OCI-LY1 (cell line): Measurements from ENCODE around the gene CBLB.
A peak's percentile ranks its signal among the peaks of the same experiment; 100 is the strongest.
"Not testable (repeated sequence)": the region's sequence is repeated elsewhere in the genome, so short reads cannot be mapped to it uniquely, and the experiment has no call there.

ENCODE experiments used
- H2AFZ ChIP-seq: fragments of 200-600 bp; sonication (generic), shearing (Covaris generic); 2 replicates; pipeline ENCODE4 v1.6.0; 2014; ENCODE audit warnings: antibody characterized with exemption, mild to moderate bottlenecking, low read length
- H3F3A ChIP-seq: fragments of 200-600 bp; sonication (generic), shearing (Covaris generic); 2 replicates; pipeline ENCODE4 v1.6.0; 2014; ENCODE audit warnings: mild to moderate bottlenecking, antibody characterized with exemption, low read length, moderate library complexity; ENCODE audit not compliant: insufficient read depth
- H3K27ac ChIP-seq: fragments of 200-600 bp; sonication (generic); 2 replicates; pipeline ENCODE4 v1.5.1; 2014; ENCODE audit warnings: low read length, mixed run types, mild to moderate bottlenecking, low read depth; ENCODE audit not compliant: poor library complexity, severe bottlenecking
- H3K27me3 ChIP-seq: fragments of 200-600 bp; sonication (generic); 2 replicates; pipeline ENCODE4 v1.6.0; 2014; ENCODE audit warnings: antibody characterized with exemption, mild to moderate bottlenecking, low read length, moderate library complexity; ENCODE audit not compliant: insufficient read depth
- H3K36me3 ChIP-seq: fragments of 200-600 bp; sonication (generic); 2 replicates; pipeline ENCODE4 v1.6.1; 2014; ENCODE audit warnings: mild to moderate bottlenecking, antibody characterized with exemption, low read length, moderate library complexity, mixed read lengths; ENCODE audit not compliant: insufficient read depth
- H3K4me1 ChIP-seq: fragments of 200-600 bp; sonication (generic); 2 replicates; pipeline ENCODE4 v1.5.1; 2014; ENCODE audit warnings: mild to moderate bottlenecking, low read length, moderate library complexity; ENCODE audit not compliant: insufficient read depth, severe bottlenecking
- H3K4me2 ChIP-seq: fragments of 200-600 bp; sonication (generic), shearing (Covaris generic); 2 replicates; pipeline ENCODE4 v1.6.1; 2014; ENCODE audit warnings: low read length
- H3K4me3 ChIP-seq: fragments of 200-600 bp; sonication (generic); 2 replicates; pipeline ENCODE4 v1.5.1; 2014; ENCODE audit warnings: low read length, low read depth, mild to moderate bottlenecking, mixed read lengths; ENCODE audit not compliant: poor library complexity, severe bottlenecking
- H3K79me2 ChIP-seq: fragments of 200-600 bp; shearing (Covaris generic); 2 replicates; pipeline ENCODE4 v1.6.1; 2016; ENCODE audit warnings: mixed run types, low read length, mixed read lengths; ENCODE audit not compliant: insufficient read depth
- H3K9ac ChIP-seq: fragments of 200-600 bp; sonication (generic), shearing (Covaris generic); 2 replicates; pipeline ENCODE4 v1.6.1; 2014; ENCODE audit warnings: mild to moderate bottlenecking, low read length, mixed read lengths
- H3K9me2 ChIP-seq: fragments of 200-600 bp; sonication (generic), shearing (Covaris generic); 2 replicates; pipeline ENCODE4 v1.6.1; 2014; ENCODE audit warnings: low read depth, mild to moderate bottlenecking, low read length, mixed read lengths
- H3K9me3 ChIP-seq: fragments of 200-600 bp; shearing (Covaris generic); 2 replicates; pipeline ENCODE4 v1.6.1; 2014; ENCODE audit warnings: low read length, mixed read lengths
- H4K20me1 ChIP-seq: fragments of 200-600 bp; sonication (generic), shearing (Covaris generic); 2 replicates; pipeline ENCODE4 v1.6.0; 2016; ENCODE audit warnings: mild to moderate bottlenecking, low read length; ENCODE audit not compliant: insufficient read depth
- EZH2 ChIP-seq: fragments of 200-600 bp; sonication (generic), shearing (Covaris generic); IDR thresholded peaks from 2 replicates; pipeline ENCODE4 v1.8.0; 2017; ENCODE audit warnings: borderline replicate concordance, mixed run types, mild to moderate bottlenecking, antibody characterized with exemption, low read length, moderate library complexity, mixed read lengths
- TF ChIP-seq, protein P1 (sequence below): fragments of 200-600 bp; sonication (generic), shearing (Covaris generic); IDR thresholded peaks from 2 replicates; pipeline ENCODE4 v1.5.1; 2017; ENCODE audit warnings: mild to moderate bottlenecking, antibody characterized with exemption, low read length, moderate library complexity, mixed read lengths

Gene CBLB

DNA sequence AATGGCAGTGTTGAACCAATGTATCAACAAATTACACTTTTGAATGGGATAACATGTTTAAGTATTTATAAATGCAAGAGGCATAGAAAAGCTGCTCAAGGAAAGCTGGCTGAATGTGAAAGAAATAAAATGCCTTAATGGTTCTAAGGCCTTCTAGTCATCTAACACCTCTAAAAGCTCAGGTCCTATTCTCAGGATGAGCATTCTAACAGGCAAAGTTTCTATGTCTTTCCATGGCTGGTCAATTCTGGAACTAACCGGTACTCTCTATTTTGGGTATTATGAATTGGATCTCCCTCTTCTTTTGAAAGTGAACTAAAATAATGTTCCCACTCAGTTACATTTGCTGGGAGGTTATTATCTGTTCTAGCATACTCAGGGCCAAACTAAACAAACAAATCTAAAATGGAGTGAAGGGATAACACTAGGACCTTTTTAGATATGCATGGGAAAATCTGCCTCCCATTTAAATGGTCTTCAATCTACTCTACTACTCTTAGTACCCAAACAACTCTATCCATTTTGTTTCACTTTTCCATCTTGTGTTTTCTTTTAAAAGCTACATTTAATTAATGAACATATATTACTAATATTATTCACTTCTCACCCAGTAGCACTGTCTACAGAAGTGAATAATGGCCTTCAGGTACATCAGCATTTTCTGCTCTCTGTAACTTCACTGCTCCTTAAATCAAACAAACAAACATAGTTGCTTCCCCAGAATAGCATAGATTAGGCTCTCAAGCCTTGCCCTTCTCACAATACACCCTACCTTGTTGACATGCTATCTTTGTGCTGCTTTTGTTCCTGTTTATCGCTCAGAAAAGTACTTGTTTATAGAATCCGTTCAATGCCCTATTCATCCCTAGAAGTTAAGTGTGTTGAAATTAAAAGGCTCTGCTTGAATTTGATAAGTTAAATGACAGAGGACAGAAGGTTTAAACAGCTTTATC, 46.4 kb downstream of the CBLB start:
- Histone ChIP-seq H3K9ac (peak overlapping the region; percentile 7; the same call in 1 of the 2 replicates), H3K4me3 (peak overlapping the region; percentile 25), H3F3A (no peaks in the 10 kb centered on the region), H3K27me3 (no peaks in the 10 kb centered on the region), H3K9me2 (no peaks in the 10 kb centered on the region), H3K4me2 (peak overlapping the region; percentile 51), H2AFZ (no peak overlapping the region), H3K36me3 (0 out of 2 replicates have a peak, but pooled peaks cover 3% of the 10 kb centered on the region), H3K79me2 (no peaks in the 10 kb centered on the region; the same call in 1 of the 2 replicates), H3K9me3 (no peaks in the 10 kb centered on the region), H3K4me1 (peaks cover 96% of the 10 kb centered on the region), H4K20me1 (no peaks in the 10 kb centered on the region), H3K27ac (peak overlapping the region; percentile 85)
- TF ChIP-seq EZH2: no peak
- TF ChIP-seq, protein P1, sequence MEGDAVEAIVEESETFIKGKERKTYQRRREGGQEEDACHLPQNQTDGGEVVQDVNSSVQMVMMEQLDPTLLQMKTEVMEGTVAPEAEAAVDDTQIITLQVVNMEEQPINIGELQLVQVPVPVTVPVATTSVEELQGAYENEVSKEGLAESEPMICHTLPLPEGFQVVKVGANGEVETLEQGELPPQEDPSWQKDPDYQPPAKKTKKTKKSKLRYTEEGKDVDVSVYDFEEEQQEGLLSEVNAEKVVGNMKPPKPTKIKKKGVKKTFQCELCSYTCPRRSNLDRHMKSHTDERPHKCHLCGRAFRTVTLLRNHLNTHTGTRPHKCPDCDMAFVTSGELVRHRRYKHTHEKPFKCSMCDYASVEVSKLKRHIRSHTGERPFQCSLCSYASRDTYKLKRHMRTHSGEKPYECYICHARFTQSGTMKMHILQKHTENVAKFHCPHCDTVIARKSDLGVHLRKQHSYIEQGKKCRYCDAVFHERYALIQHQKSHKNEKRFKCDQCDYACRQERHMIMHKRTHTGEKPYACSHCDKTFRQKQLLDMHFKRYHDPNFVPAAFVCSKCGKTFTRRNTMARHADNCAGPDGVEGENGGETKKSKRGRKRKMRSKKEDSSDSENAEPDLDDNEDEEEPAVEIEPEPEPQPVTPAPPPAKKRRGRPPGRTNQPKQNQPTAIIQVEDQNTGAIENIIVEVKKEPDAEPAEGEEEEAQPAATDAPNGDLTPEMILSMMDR: no peak

GRCh38 chr3:105821433-105821832, 47.4 kb downstream of the CBLB start:
- H2AFZ ChIP-seq: no peak overlapping the region
- H3K4me2 ChIP-seq: peak overlapping the region; percentile 5; the same call in 1 of the 2 replicates
- no peak overlapping the region for H3K4me3 ChIP-seq
- TF ChIP-seq, protein P1: no peak
- no peak for TF ChIP-seq EZH2
- no peaks in the 10 kb centered on the region for H3K27me3 ChIP-seq
- no peaks in the 10 kb centered on the region for H3K9me2 ChIP-seq
- H4K20me1 ChIP-seq: no peaks in the 10 kb centered on the region
- H3K9me3 ChIP-seq: no peaks in the 10 kb centered on the region
- no peak overlapping the region; the same call in 1 of the 2 replicates for H3K9ac ChIP-seq
- H3K79me2 ChIP-seq: no peaks in the 10 kb centered on the region; the same call in 1 of the 2 replicates
- H3K27ac ChIP-seq: peak overlapping the region; percentile 85
- no peaks in the 10 kb centered on the region for H3F3A ChIP-seq
- H3K4me1 ChIP-seq: peaks cover 96% of the 10 kb centered on the region
- 0 out of 2 replicates have a peak, but pooled peaks cover 3% of the 10 kb centered on the region for H3K36me3 ChIP-seq

GRCh38 chr3:105816833-105817232, 52.0 kb downstream of the CBLB start:
- no peak for TF ChIP-seq EZH2
- TF ChIP-seq, protein P1: no peak
- no peaks in the 10 kb centered on the region; the same call in 1 of the 2 replicates for H3K79me2 ChIP-seq
- peak overlapping the region; percentile 86 for H3K27ac ChIP-seq

GRCh38 chr3:105815331-105815730, 53.5 kb downstream of the CBLB start:
- Histone ChIP-seq H3K27ac (peak overlapping the region; percentile 8), H3K4me1 (peaks cover 78% of the 10 kb centered on the region)
- H3F3A ChIP-seq, H3K9ac ChIP-seq, H2AFZ ChIP-seq, H3K9me2 ChIP-seq, H3K4me2 ChIP-seq, H4K20me1 ChIP-seq, H3K4me3 ChIP-seq, H3K27me3 ChIP-seq, H3K9me3 ChIP-seq, H3K79me2 ChIP-seq, H3K36me3 ChIP-seq: not testable (repeated sequence)

More at GRCh38 chr3:105816833-105817232, 52.0 kb downstream of the CBLB start:
- 0 out of 2 replicates have a peak, but pooled peaks cover 3% of the 10 kb centered on the region for H3K36me3 ChIP-seq
- H3K9me3 ChIP-seq: no peaks in the 10 kb centered on the region
- H3K4me1 ChIP-seq: peaks cover 78% of the 10 kb centered on the region
- H3K27me3 ChIP-seq: no peaks in the 10 kb centered on the region
- H3F3A ChIP-seq: no peaks in the 10 kb centered on the region
- H4K20me1 ChIP-seq: no peaks in the 10 kb centered on the region
- H3K9me2 ChIP-seq: no peaks in the 10 kb centered on the region
- H3K9ac ChIP-seq: peak overlapping the region; percentile 22; the same call in 1 of the 2 replicates
- peak overlapping the region; percentile 53; the same call in 1 of the 2 replicates for H3K4me2 ChIP-seq
- H2AFZ ChIP-seq: no peak overlapping the region
- H3K4me3 ChIP-seq: no peak overlapping the region
